SK-N-SH (cell line): ENCODE results near the gene PAN3. TPM values are rescaled to one million over a fixed set of nuclear protein-coding genes. Genes with fewer than 3 reads are reported as not detected.

Experiments used
- CTCF ChIA-PET: fragments of 300-600, 350-600 bp; formaldehyde crosslinking; extraction: SDS; loops from one replicate; lab custom pipeline; 2021; lab: Yijun Ruan, JAX
- POLR2A ChIA-PET: fragments of 350-600 bp; sonication (Branson Sonifier 250); formaldehyde crosslinking; extraction: SDS; loops from one replicate; lab custom pipeline; 2020; ENCODE audit warnings: antibody characterized with exemption, inconsistent platforms; lab: Yijun Ruan, JAX
- DNase-seq: peaks from one replicate; pipeline ENCODE4 v3.0.0; 2012
- H2AFZ ChIP-seq: fragments of 200-600 bp; sonication (generic); 2 replicates; pipeline ENCODE4 v1.8.1; 2016; ENCODE audit warnings: antibody characterized with exemption, mild to moderate bottlenecking, low read depth
- H3F3A ChIP-seq: fragments of 200-600 bp; sonication (generic); replicated peaks from 2 replicates; pipeline ENCODE3; 2016; ENCODE audit warnings: antibody characterized with exemption, mild to moderate bottlenecking; ENCODE audit not compliant: insufficient read depth
- H3K27ac ChIP-seq, 2 experiments: fragments of 200-500 bp in 1 of 2; fragments of 200-600 bp in 1 of 2; sonication (Bioruptor generic) in 1 of 2; sonication (generic), shearing (Covaris generic) in 1 of 2; 2 replicates each; pipeline versions ENCODE4 v1.5.1 to v1.6.1; 2014 to 2016; ENCODE audit warnings: low read depth in 2 of 2, inconsistent platforms in 1 of 2, low read length in 1 of 2, mild to moderate bottlenecking in 1 of 2, mixed read lengths in 1 of 2
- H3K27me3 ChIP-seq: fragments of 200-600 bp; sonication (generic), shearing (Covaris generic); 2 replicates; pipeline ENCODE4 v1.6.1; 2016; ENCODE audit warnings: mixed run types; ENCODE audit not compliant: insufficient read depth
- H3K36me3 ChIP-seq, 2 experiments: fragments of 200-500 bp in 1 of 2; fragments of 200-600 bp in 1 of 2; sonication (Bioruptor generic) in 1 of 2; sonication (generic) in 1 of 2; replicated peaks in 1 of 2; 2 replicates each; pipeline versions ENCODE3 to v1.5.1; 2014 to 2016; ENCODE audit warnings: low read length in 1 of 2, mild to moderate bottlenecking in 1 of 2; ENCODE audit not compliant: insufficient read depth in 2 of 2, control insufficient read depth in 1 of 2
- H3K4me1 ChIP-seq, 2 experiments: fragments of 200-500 bp in 1 of 2; fragments of 200-600 bp in 1 of 2; sonication (Bioruptor generic) in 1 of 2; sonication (generic), shearing (Covaris generic) in 1 of 2; 2 replicates each; pipeline versions ENCODE4 v1.5.1 to v1.6.1; 2014 to 2016; ENCODE audit warnings: low read depth in 1 of 2, low read length in 1 of 2, mixed run types in 1 of 2; ENCODE audit not compliant: insufficient read depth in 2 of 2, control insufficient read depth in 1 of 2
- H3K4me2 ChIP-seq: fragments of 200-600 bp; sonication (generic), shearing (Covaris generic); 2 replicates; pipeline ENCODE4 v1.6.1; 2017; ENCODE audit warnings: mixed run types
- H3K4me3 ChIP-seq, 2 experiments: fragments of 200-500 bp in 1 of 2; fragments of 200-600 bp in 1 of 2; sonication (Bioruptor generic) in 1 of 2; sonication (generic), shearing (Covaris generic) in 1 of 2; 2 replicates each; pipeline versions ENCODE4 v1.5.1 to v1.8.1; 2014 to 2016; ENCODE audit warnings: low read depth in 2 of 2, inconsistent platforms in 1 of 2, low read length in 1 of 2, mild to moderate bottlenecking in 1 of 2, mixed read lengths in 1 of 2, moderate library complexity in 1 of 2
- H3K79me2 ChIP-seq: fragments of 200-600 bp; sonication (generic); 2 replicates; pipeline ENCODE4 v1.8.1; 2017; ENCODE audit warnings: mild to moderate bottlenecking; ENCODE audit not compliant: insufficient read depth
- H3K9ac ChIP-seq: fragments of 200-600 bp; sonication (generic); 2 replicates; pipeline ENCODE4 v1.6.1; 2017; ENCODE audit warnings: mixed run types
- H3K9me2 ChIP-seq: fragments of 200-600 bp; sonication (generic); 2 replicates; pipeline ENCODE4 v1.6.1; 2017; ENCODE audit warnings: mixed run types
- H3K9me3 ChIP-seq: fragments of 200-600 bp; sonication (generic); 2 replicates; pipeline ENCODE4 v1.6.1; 2017; ENCODE audit warnings: mixed run types, mild to moderate bottlenecking, moderate library complexity
- H4K20me1 ChIP-seq: fragments of 200-600 bp; sonication (generic); 2 replicates; pipeline ENCODE4 v1.6.1; 2017; ENCODE audit warnings: mild to moderate bottlenecking, mixed run types; ENCODE audit not compliant: insufficient read depth
- CHD2 ChIP-seq: fragments of 150-350 bp; IDR thresholded peaks from 2 replicates; pipeline ENCODE4 v1.6.1; 2018; ENCODE audit warnings: low read length; ENCODE audit not compliant: partially characterized antibody
- CTCF ChIP-seq: fragments of 200-600 bp; sonication (generic); IDR thresholded peaks from 2 replicates; pipeline ENCODE4 v1.6.1; 2017; ENCODE audit warnings: antibody characterized with exemption, mild to moderate bottlenecking, moderate library complexity
- EP300 ChIP-seq, 2 experiments: IDR thresholded peaks; 2 replicates each; pipeline versions ENCODE4 v1.4.0 to v1.6.1; 2012; ENCODE audit warnings: borderline replicate concordance in 1 of 2, low read depth in 1 of 2, low read length in 1 of 2
- FOXJ3 ChIP-seq: sonication (generic); formaldehyde crosslinking; IDR thresholded peaks from 2 replicates; pipeline ENCODE4 v1.5.1; 2020; ENCODE audit warnings: mild to moderate bottlenecking, missing genetic modification reagents
- GATA2 ChIP-seq: sonication (generic); formaldehyde crosslinking; IDR thresholded peaks from 2 replicates; pipeline ENCODE4 v1.5.0; 2020; ENCODE audit warnings: mild to moderate bottlenecking, missing genetic modification reagents
- IRF3 ChIP-seq: fragments of 150-350 bp; IDR thresholded peaks from 2 replicates; pipeline ENCODE4 v1.6.1; 2016; ENCODE audit warnings: mild to moderate bottlenecking, low read depth, low read length
- JUND ChIP-seq: IDR thresholded peaks from 2 replicates; pipeline ENCODE4 v1.4.0; 2012
- MAX ChIP-seq: IDR thresholded peaks from 2 replicates; pipeline ENCODE4 v1.4.0; 2012; ENCODE audit warnings: low read depth
- MEF2A ChIP-seq: IDR thresholded peaks from 2 replicates; pipeline ENCODE4 v1.4.0; 2012; ENCODE audit warnings: low read depth, borderline replicate concordance
- NFIC ChIP-seq: IDR thresholded peaks from 2 replicates; pipeline ENCODE4 v1.4.0; 2012; ENCODE audit warnings: borderline replicate concordance
- RCOR1 ChIP-seq: fragments of 150-350 bp; IDR thresholded peaks from 2 replicates; pipeline ENCODE4 v1.6.1; 2017; ENCODE audit warnings: antibody characterized with exemption, low read length
- RFX5 ChIP-seq: IDR thresholded peaks from 2 replicates; pipeline ENCODE4 v1.6.1; 2012; ENCODE audit warnings: mild to moderate bottlenecking, improper control_type of control experiment, low read length
- RXRA ChIP-seq: IDR thresholded peaks from 2 replicates; pipeline ENCODE4 v1.4.0; 2012; ENCODE audit warnings: low read depth, mild to moderate bottlenecking, borderline replicate concordance
- SMC3 ChIP-seq: IDR thresholded peaks from 2 replicates; pipeline ENCODE4 v1.6.1; 2012; ENCODE audit warnings: low read depth, low read length, improper control_type of control experiment
- TAF1 ChIP-seq: IDR thresholded peaks from 2 replicates; pipeline ENCODE4 v1.6.1; 2012; ENCODE audit warnings: low read depth, mild to moderate bottlenecking, low read length, moderate library complexity, borderline replicate concordance
- TCF12 ChIP-seq: IDR thresholded peaks from 2 replicates; pipeline ENCODE4 v1.4.0; 2012
- TEAD4 ChIP-seq: IDR thresholded peaks from 2 replicates; pipeline ENCODE4 v1.4.0; 2012; ENCODE audit warnings: mild to moderate bottlenecking, borderline replicate concordance; ENCODE audit not compliant: insufficient read depth
- USF1 ChIP-seq: IDR thresholded peaks from 2 replicates; pipeline ENCODE4 v1.4.0; 2012; ENCODE audit warnings: low read depth, borderline replicate concordance
- YY1 ChIP-seq: IDR thresholded peaks from 2 replicates; pipeline ENCODE4 v1.4.0; 2012; ENCODE audit warnings: low read depth, mild to moderate bottlenecking
- ZBTB33 ChIP-seq: IDR thresholded peaks from 2 replicates; pipeline ENCODE4 v1.4.0; 2012; ENCODE audit warnings: low read depth, borderline replicate concordance
- WGBS: methylation state at CpG from one replicate; pipeline ENCODE4 v1.1.6; 2017; ENCODE audit warnings: low lambda C conversion rate; 5-methylcytosine and 5-hydroxymethylcytosine counted together
- polyA plus RNA-seq, 3 experiments: library from polyadenylated mRNA; depleted of rRNA; stranded (reverse); fragments of >200 nt; gene quantifications; 2 replicates each; pipeline ENCODE4 v1.2.3, GENCODE V29; 2012

The PAN3 gene
- polyA plus RNA-seq, 1 of the 3 experiments (the other 2 are of a cell fraction): 6.4 TPM

GRCh38 chr13:28250542-28250941 lies 112.2 kb downstream of the PAN3 start:
- DNase-seq: no peak
- Histone ChIP-seq H3K4me3 (no peak overlapping the region), H3K9me3 (0 out of 2 replicates have a peak, but pooled peaks cover 6% of the 10 kb centered on the region), H3K4me2 (no peak overlapping the region), H2AFZ (no peak overlapping the region), H3K79me2 (peaks cover 26% of the 10 kb centered on the region), H3K27me3 (no peaks in the 10 kb centered on the region), H3K9me2 (no peaks in the 10 kb centered on the region), H4K20me1 (no peaks in the 10 kb centered on the region), H3K27ac (no peak overlapping the region), H3F3A (no peaks in the 10 kb centered on the region), H3K4me1 (no peaks in the 10 kb centered on the region), H3K36me3 (peaks cover 0 to 53% of the 10 kb centered on the region in 2 experiments), H3K9ac (no peak overlapping the region)
- CTCF ChIA-PET: no interaction called here
- no peak for TF ChIP-seq YY1
- no peak for TF ChIP-seq CTCF
- no peak for TF ChIP-seq SMC3
- TF ChIP-seq CHD2: no peak
- TF ChIP-seq MEF2A: no peak
- no peak for TF ChIP-seq TCF12
- TF ChIP-seq NFIC: no peak
- no peak for TF ChIP-seq JUND
- no peak for TF ChIP-seq EP300 (IDR thresholded peaks at IDR 0.05; ENCODE audit: borderline replicate concordance in 1 of 2, low read depth in 1 of 2, low read length in 1 of 2)
- no peak for TF ChIP-seq RXRA
- no peak for TF ChIP-seq MAX
- no peak for TF ChIP-seq IRF3
- no peak for TF ChIP-seq USF1
- TF ChIP-seq FOXJ3 (CRISPR knock-in tag): no peak
- TF ChIP-seq TEAD4: no peak
- TF ChIP-seq RFX5: no peak
- no peak for TF ChIP-seq GATA2 (CRISPR knock-in tag)
- no peak for TF ChIP-seq ZBTB33
- no peak for TF ChIP-seq TAF1
- no peak for TF ChIP-seq RCOR1
- POLR2A ChIA-PET: no interaction called here
- WGBS: 87% methylated on average over 10 of the region's 10 CpGs
